ENCODE data around the gene ATP5F1D.
A peak's percentile ranks its signal among the peaks of the same experiment; 100 is the strongest.

The ATP5F1D gene

DNA sequence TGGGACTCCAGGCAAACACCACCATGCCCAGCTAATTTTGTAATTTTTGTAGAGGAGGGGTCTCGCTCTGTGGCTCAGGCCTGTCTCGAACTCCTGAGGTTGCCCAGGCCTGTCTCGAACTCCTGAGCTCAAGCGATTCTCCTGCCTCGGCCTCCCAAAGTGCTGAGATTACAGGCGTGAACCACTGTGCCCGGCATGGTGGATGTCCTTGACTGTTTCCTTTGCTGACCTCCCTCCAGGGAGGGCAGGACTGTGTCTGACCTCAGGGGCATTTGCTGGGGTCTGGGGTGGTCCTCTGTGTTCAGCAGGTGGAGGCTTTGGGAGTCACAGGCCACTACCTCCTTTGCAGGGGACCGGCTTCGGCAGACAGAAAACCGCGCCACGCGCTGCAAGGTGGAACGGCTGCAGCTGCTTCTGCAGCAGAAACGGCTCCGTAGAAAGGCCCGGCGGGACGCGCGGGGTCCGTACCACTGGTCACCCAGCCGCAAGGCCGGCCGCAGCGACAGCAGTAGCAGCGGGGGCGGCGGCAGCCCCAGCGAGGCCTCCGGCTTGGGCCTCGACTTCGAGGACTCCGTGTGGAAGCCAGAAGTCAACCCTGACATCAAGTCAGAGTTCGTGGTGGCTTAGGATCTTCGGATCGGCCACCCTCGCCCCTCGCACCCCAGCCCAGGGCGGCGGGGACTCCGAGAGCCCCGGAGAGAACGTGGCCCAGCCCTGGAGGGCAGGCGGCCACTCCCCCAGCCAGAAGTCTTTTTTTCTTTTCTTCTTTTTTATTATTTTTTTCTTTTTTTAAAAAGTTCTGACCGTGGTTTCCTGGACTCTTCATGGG, 15.3 kb downstream of the ATP5F1D start:
- DNase-seq (ENCODE audit: insufficient read length, low spot score) (no peak), FAIRE-seq (no peak)

- no peak for FAIRE-seq
- DNase-seq (ENCODE audit: insufficient read length, low spot score): no peak
These were observed 16.1 kb downstream of the ATP5F1D start for GRCh38 chr19:1257475-1258162.

- no peak for FAIRE-seq
These were observed 16.6 kb downstream of the ATP5F1D start for GRCh38 chr19:1258163-1258492.

DNA sequence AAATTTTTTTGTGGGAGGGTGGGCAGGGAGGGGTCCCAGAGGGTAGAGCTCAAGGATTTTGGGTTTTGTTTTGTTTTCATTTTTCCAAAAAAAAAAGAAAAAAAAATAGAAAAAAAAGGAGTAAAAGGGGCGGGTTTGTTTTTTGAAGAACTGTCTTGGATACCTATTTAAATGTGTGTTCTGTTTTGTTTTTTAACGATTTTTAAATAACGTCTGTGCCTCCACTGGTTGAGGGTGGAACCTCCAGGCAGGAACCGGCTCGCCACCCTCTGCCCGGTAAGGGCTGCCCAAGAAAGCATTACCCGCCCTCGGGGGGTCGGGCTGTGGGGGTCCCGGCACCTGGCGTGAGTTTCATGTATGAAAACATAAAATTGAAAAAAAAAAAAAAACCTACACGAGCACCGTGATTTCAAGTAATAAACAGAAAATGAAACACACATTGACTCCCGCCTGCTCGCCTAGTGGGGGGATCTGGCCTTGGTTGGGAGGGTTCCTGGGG, 17.2 kb downstream of the ATP5F1D start:
- FAIRE-seq (no peak), DNase-seq (ENCODE audit: insufficient read length, low spot score) (no peak)

More at GRCh38 chr19:1258163-1258492, 16.6 kb downstream of the ATP5F1D start:
- DNase-seq (ENCODE audit: insufficient read length, low spot score): no peak

DNA sequence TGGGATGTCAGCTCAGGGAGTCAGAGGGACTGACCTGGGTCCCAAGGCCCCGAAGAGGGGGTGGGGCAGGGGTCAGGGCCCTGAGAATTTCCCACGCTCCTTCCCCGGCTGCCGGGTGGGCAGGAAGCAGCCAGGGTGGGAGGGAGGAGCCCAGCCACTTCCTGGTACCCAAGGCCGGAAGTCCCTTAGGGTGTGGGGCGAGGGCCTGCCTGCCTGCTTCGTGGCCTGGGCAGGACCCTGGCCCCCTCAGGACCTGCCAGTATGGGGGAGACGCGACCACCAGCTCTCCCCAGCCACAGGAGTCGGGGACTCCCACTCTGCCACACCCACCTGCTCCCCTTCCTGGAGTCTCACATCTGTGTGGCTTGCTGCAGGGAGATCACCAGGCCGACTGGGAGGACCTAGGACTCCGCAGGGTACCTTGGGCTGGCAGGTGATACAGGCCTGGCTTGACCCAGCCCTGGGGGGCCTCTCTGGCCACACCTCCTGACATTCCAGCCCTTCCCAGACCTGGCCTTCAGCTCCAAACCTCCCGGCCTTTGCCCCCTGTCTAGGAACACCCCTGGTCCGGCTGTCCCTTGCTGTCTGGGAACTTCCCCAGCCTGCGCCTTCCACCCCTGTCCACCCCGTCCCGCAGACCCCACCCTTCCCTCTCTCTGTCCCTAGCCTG, 17.8 kb downstream of the ATP5F1D start:
- no peak for FAIRE-seq
- DNase-seq (ENCODE audit: insufficient read length, low spot score): no peak

DNA sequence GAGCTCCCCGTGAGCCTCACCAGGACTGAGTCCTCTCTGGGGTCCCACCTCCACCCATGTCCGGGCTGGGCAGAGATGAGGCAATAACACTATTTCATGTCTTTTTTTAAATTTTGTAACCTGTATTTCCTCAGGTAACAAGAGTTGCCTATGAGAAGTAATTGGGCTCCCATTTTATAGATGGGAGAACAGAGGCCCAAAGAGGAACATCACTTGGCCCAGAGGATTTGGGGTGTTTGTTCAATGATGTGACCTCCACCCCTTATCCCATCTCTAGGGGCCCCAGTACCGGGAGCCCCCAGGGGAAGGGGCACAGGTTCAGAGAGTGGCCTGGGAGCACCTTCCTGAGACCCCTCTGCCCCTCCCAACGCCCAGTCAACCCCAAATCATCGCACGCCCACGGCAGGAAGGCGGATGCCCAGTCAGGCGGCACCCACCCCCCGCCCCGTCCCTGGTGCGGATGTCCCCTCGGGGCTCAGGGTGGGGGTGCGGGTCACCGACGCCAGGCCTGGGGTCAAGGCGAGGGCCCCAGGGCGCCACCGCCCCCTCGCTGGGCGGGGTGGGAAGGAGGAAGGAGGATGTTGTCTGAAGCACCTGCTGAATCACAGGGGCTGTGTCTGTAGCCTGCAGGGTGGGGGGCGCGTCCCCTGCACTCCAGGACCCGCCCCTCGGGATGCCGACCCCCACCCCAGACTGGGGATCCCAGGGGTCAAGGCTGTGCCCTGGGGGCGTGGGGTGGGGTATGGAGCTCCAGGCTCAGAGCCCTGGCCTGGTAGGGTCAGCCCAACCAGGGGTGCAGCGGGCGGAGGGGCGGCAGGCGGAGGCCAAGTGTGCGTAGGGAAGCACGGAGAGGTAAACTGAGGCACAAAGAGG, 18.6 kb downstream of the ATP5F1D start:
- no peak for DNase-seq (ENCODE audit: insufficient read length, low spot score)
- no peak for FAIRE-seq

- FAIRE-seq (peak; percentile 68), DNase-seq (ENCODE audit: insufficient read length, low spot score) (no peak)
These were observed 19.4 kb downstream of the ATP5F1D start for GRCh38 chr19:1260749-1261537.

DNA sequence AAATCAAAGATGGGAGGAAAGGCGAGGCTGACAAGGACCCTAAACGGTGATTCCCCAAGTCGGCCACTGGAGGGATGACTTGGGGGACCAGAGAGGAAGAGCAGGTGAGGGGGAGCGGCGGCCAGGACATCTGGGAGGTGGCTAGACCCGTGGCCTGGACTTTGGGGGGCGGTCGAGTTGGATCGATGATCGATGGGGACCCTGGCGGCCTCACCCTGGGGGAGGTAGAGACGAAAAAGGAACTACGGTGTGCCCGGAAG, 19.9 kb downstream of the ATP5F1D start:
- FAIRE-seq: no peak
- no peak for DNase-seq (ENCODE audit: insufficient read length, low spot score)

- DNase-seq (ENCODE audit: insufficient read length, low spot score): no peak
- FAIRE-seq: no peak
These were observed 20.5 kb downstream of the ATP5F1D start for GRCh38 chr19:1261798-1262622.

DNA sequence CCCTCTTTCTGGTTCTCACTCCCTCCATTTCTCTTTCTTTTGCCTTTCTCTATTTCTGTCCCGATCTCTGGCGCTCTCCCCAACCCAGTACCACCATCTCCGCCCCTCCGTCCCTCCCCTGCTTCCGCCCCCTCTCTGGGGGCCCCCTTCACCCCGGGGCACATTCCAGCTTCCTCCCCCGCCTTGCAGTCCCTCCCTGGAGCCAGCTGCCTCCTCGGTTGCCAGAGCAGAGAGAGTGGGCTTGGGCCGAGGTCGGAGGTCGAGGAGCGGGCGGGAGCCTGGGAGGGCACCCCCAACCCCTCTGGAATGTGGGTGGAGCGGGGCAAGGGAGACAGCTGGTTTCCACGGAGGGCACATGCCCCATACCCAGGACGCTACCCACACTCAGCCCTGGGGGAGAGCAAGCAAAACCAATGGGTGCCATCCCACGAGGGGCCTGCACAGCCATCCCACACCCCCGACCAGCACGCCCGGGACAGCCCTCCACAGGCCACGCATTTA, 21.1 kb downstream of the ATP5F1D start:
- DNase-seq (ENCODE audit: insufficient read length, low spot score) (no peak), FAIRE-seq (peak; percentile 13)

DNA sequence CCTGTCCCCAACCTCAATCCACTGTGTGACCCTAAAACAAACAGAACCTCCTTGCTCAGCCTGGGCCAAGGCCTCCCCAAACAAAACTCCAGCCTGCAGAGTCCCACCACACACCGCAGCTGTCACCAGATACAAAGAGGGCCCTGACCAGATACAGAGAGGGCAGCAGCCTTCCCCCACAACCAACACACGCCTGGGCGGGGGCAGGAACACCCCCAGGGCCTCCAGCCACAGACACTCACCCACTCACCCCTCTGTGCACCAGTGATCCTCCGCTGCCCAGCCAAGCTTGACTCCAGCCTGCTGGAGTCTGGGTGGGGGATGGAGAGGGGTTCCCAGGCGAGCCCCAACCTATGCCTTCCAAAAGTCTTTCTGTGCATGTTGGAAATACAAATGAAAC, 21.6 kb downstream of the ATP5F1D start:
- no peak for FAIRE-seq

DNA sequence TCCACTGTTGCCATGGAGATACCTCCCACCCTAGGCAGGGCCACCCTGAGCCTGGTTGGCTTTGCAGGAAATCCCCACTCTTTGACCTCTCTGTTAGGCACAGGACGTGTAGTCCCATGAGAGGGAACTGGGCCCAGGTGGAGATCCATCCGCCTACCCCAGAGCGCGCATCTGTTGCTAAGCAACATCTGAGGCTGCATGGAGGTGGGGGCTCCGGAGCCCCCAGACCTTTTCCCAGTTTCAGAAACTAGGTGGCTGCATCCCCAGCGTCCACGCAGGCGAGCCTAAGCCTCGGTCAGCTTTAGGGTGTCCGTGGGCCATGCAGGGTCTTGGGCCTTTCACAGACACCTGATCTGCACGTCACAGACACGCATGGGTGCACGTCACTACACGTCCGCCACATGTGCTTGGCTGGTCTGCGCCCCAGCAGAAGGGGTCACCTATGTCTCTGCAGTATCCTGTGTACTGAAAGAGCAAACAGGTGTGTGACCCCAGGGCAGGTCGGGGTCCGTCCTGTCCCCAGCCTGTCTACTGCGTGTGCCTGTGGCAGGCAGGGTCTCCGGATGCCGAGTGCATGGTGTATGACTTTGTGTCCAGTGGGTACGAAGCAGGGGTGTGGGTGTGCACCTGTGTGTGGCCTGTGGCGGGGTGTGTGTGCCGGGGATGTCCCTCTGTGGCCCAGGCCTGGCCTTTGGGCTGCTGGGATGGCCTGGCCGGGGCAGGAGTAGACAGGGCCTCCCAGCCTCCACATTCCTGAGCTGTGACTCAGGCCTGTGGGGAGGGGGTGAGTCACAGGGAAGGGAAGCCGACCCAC, 23.5 kb downstream of the ATP5F1D start:
- FAIRE-seq: peak; percentile 86
- DNase-seq (ENCODE audit: insufficient read length, low spot score): peak; percentile 77

More for the DNA sequence above, 21.6 kb downstream of the ATP5F1D start:
- no peak for DNase-seq (ENCODE audit: insufficient read length, low spot score)

DNA sequence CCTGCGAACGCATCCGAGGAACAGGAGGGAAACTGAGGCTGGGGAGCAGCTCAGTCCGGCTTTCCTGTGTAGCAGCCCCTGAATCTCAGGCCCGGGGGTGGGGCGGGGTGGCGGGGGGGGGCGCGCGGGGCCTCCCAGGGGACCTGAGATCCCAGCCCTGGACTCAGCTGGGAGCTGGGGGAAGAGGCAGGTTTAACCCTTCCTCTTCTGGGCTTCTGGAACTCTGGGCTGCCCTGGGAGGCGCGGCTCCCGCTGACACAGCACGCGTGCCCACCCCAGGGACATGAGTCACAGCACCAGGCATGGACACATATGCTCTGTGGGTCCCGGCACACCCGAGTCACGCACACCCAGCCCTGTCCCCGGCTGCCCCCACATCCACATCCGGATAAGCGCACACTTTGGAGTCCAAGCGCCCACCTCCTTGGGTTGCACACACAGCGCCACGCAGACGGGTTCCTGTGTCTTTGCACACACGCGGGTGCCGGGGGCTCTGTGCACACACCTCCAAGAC, 24.1 kb downstream of the ATP5F1D start:
- no peak for DNase-seq (ENCODE audit: insufficient read length, low spot score)
- FAIRE-seq: no peak

GRCh38 chr19:1266129-1266915, 24.8 kb downstream of the ATP5F1D start:
- FAIRE-seq (peak; percentile 44), DNase-seq (ENCODE audit: insufficient read length, low spot score) (peak; percentile 76)

DNA sequence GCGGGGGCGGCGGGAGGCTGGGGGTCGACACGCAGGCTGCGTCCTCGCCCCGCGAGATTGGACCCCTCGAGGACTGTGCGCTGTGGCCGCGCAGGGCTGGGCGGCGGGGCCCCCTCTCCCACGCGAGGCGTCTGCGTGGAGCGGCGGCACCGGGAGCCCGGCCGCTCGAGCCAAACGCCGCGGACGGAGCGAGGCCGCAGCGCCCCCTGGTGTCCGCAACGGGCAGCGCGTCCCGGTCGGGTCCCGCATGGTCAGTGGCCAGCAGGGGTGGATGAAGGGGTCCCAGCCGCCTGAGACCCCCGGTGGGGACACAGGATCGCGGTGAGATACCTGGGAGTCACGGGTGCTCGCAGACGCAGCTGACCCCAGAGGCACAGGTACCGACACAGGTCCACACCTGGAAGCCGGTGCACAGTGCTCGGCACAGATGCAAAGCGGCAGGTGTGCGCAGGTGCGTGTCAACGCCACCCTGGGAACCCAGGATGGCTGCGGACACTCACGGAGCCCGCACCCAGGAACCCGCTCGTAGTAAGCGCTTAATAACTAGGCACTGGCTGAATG, 25.4 kb downstream of the ATP5F1D start:
- DNase-seq (ENCODE audit: insufficient read length, low spot score) (no peak), FAIRE-seq (no peak)

- DNase-seq (ENCODE audit: insufficient read length, low spot score): no peak
- FAIRE-seq: no peak
These were observed 26.1 kb downstream of the ATP5F1D start for GRCh38 chr19:1267477-1268225.
